Fibroblast of lung (primary cell): ENCODE data around the gene ADAMTS17.

Source experiments
- EZH2 ChIP-seq: IDR thresholded peaks from 2 replicates; pipeline ENCODE4 v1.5.1; 2012; ENCODE audit warnings: low read length, control low read depth, mild to moderate bottlenecking; ENCODE audit errors: missing control alignments
- TF ChIP-seq, protein P1 (sequence below), 2 donors: IDR thresholded peaks in 1 of 2; conservative IDR thresholded peaks in 1 of 2; 1 replicate in 1 of 2; 2 replicates in 1 of 2; pipeline ENCODE4 v1.5.1; 2011 to 2012; ENCODE audit warnings: low read length in 2 of 2, control low read depth in 1 of 2, inconsistent platforms in 1 of 2, low read depth in 1 of 2, mild to moderate bottlenecking in 1 of 2

DNA sequence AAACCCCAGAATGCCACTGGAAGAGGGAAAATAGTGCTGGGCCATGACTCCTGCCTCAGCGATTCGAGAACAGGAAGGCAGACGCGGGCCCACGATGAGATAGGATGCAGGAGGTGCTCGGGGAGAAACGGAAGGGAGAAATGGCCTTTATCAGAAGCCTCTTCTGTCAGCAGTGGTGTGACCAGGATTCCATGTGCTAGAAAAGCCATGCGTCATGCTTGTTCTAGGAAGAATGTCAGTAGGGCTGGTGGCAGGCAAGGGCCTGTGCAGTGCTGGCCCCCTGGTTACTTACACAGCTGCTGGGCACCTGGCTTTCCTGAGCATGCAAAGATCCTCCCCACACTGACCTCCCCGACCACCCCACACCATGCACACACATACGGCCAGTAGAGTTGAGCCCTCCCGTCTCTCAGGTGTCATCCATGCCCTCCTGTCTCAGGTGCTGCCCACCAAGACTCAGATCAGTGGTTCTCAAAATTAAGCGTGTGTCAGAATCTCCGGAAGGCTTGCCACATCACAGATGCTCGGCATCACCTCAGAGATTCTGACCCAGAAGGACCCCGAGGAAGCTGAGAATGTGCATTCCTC is 106.7 kb downstream of the ADAMTS17 start:
- TF ChIP-seq, protein P1, sequence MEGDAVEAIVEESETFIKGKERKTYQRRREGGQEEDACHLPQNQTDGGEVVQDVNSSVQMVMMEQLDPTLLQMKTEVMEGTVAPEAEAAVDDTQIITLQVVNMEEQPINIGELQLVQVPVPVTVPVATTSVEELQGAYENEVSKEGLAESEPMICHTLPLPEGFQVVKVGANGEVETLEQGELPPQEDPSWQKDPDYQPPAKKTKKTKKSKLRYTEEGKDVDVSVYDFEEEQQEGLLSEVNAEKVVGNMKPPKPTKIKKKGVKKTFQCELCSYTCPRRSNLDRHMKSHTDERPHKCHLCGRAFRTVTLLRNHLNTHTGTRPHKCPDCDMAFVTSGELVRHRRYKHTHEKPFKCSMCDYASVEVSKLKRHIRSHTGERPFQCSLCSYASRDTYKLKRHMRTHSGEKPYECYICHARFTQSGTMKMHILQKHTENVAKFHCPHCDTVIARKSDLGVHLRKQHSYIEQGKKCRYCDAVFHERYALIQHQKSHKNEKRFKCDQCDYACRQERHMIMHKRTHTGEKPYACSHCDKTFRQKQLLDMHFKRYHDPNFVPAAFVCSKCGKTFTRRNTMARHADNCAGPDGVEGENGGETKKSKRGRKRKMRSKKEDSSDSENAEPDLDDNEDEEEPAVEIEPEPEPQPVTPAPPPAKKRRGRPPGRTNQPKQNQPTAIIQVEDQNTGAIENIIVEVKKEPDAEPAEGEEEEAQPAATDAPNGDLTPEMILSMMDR (conservative IDR thresholded peaks at IDR 0.05 in 1 of 2, IDR thresholded peaks at IDR 0.05 in 1 of 2; ENCODE audit: low read depth in 1 of 2, low read length in 2 of 2): no peak
- TF ChIP-seq EZH2: no peak
